ENCODE measurements around the gene SYNDIG1L.

SYNDIG1L gene

DNA sequence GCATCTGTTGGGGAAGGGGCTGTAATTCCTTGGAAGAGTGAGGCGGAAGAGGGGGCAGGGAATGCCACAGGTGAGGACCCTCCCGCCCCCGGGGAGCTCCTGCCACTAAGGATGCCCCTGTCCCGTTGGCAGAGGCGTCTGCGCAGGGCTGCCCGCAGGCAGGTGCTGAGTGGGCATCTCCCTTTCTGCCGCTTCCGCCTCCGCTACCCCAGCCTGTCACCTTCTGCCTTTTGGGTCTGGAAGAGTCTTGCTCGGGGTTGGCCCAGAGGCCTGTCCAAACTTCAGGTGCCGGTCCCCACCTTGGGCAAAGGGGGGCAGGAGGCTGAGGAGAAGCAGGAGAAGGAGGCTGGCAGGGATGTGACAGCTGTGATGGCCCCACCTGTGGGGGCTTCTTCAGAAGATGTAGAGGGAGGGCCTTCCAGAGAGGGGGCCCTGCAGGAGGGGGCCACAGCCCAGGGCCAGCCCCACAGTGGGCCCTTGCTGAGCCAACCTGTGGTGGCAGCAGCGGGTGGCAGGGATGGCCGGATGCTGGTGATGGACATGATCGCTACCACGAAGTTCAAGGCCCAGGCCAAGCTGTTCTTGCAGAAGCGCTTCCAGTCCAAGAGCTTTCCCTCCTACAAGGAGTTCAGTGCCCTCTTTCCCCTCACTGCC, 67.7 kb downstream of the SYNDIG1L start:
- H3K4me3 ChIP-seq (ENCODE audit: low read depth, low read length), result no peak overlapping the region
- H3K36me3 ChIP-seq, result no peaks in the 10 kb centered on the region
- no peaks in the 10 kb centered on the region for H3K4me1 ChIP-seq
- peaks cover 24% of the 10 kb centered on the region for H3K27me3 ChIP-seq
- H3K9me3 ChIP-seq, result no peaks in the 10 kb centered on the region
- TF ChIP-seq, protein P1, sequence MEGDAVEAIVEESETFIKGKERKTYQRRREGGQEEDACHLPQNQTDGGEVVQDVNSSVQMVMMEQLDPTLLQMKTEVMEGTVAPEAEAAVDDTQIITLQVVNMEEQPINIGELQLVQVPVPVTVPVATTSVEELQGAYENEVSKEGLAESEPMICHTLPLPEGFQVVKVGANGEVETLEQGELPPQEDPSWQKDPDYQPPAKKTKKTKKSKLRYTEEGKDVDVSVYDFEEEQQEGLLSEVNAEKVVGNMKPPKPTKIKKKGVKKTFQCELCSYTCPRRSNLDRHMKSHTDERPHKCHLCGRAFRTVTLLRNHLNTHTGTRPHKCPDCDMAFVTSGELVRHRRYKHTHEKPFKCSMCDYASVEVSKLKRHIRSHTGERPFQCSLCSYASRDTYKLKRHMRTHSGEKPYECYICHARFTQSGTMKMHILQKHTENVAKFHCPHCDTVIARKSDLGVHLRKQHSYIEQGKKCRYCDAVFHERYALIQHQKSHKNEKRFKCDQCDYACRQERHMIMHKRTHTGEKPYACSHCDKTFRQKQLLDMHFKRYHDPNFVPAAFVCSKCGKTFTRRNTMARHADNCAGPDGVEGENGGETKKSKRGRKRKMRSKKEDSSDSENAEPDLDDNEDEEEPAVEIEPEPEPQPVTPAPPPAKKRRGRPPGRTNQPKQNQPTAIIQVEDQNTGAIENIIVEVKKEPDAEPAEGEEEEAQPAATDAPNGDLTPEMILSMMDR (IDR thresholded peaks at IDR 0.05; ENCODE audit: low read depth, low read length), result no peak
- no peak for DNase-seq

DNA sequence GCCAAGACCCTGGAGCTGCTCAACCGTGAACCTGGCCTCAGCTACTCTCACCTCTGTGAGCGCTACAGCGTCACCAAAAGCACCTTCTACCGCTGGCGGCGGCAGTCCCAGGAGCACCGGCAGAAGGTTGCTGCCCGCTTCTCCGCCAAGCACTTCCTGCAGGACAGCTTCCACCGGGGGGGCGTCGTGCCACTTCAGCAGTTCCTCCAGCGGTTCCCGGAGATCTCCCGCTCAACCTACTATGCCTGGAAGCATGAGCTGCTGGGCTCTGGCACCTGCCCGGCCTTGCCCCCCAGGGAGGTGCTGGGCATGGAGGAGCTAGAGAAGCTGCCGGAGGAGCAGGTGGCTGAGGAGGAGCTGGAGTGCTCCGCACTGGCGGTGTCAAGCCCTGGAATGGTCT, 68.4 kb downstream of the SYNDIG1L start:
- Histone ChIP-seq H3K36me3 (no peaks in the 10 kb centered on the region), H3K27me3 (peaks cover 19% of the 10 kb centered on the region), H3K9me3 (no peaks in the 10 kb centered on the region), H3K4me1 (no peaks in the 10 kb centered on the region), H3K4me3 (ENCODE audit: low read depth, low read length) (no peak overlapping the region)
- no peak for DNase-seq
- TF ChIP-seq, protein P1 (IDR thresholded peaks at IDR 0.05; ENCODE audit: low read depth, low read length), result no peak

DNA sequence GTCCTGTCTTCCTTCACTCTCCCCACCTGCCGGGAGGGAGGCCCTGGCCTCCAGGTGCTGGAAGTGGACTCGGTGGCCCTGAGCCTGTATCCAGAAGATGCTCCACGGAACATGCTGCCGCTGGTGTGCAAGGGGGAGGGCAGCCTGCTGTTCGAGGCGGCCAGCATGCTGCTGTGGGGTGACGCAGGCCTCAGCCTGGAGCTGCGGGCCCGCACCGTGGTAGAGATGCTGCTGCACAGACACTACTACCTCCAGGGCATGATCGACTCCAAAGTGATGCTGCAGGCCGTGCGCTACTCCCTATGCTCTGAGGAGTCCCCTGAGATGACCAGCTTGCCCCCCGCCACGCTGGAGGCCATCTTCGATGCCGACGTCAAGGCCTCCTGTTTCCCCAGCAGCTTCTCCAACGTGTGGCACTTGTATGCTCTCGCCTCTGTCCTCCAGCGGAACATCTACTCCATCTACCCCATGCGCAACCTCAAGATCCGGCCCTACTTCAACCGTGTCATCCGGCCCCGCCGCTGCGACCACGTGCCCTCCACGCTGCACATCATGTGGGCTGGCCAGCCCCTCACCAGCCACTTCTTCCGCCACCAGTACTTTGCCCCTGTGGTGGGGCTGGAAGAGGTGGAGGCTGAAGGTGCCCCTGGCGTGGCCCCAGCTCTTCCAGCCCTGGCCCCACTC, 69.0 kb downstream of the SYNDIG1L start:
- H3K36me3 ChIP-seq, result no peaks in the 10 kb centered on the region
- H3K4me1 ChIP-seq, result no peaks in the 10 kb centered on the region

More for the DNA sequence above, 69.0 kb downstream of the SYNDIG1L start:
- no peak overlapping the region for H3K4me3 ChIP-seq (ENCODE audit: low read depth, low read length)
- H3K9me3 ChIP-seq, result no peaks in the 10 kb centered on the region
- TF ChIP-seq, protein P1 (IDR thresholded peaks at IDR 0.05; ENCODE audit: low read depth, low read length), result no peak
- no peak for DNase-seq
- peaks cover 18% of the 10 kb centered on the region for H3K27me3 ChIP-seq

Data from BE2C (cell line).